IMR-90 (cell line): Measurements from ENCODE around the gene STX11. TPM values are rescaled to one million over a fixed set of nuclear protein-coding genes. Genes with fewer than 3 reads are reported as not detected.

Experiments used
- ATAC-seq: fragments of 200-7000 bp; cut with Tn5 transposase; 2 replicates; pipeline ENCODE4 v1.9.1; 2020; ENCODE audit warnings: low read depth, mild to moderate bottlenecking, moderate library complexity
- BruUV-seq: library from RNA; stranded (reverse); fragments of 400-500 nt; replicated peaks from 2 replicates; lab custom pipeline; 2021; lab: Mats Ljungman, UMichigan
- CTCF ChIA-PET: fragments of 300-600 bp; formaldehyde crosslinking; extraction: SDS; loops from one replicate; lab custom pipeline; 2021; ENCODE audit warnings: antibody characterized with exemption; lab: Yijun Ruan, JAX
- POLR2A ChIA-PET: fragments of 300-600 bp; sonication (Branson Sonifier 250); formaldehyde crosslinking; loops from one replicate; lab custom pipeline; 2022; ENCODE audit warnings: antibody characterized with exemption; ENCODE audit not compliant: unreplicated experiment; lab: Charles Lee
- DNase-seq: peaks from one replicate; pipeline ENCODE4 v3.0.0; 2013
- H2AFZ ChIP-seq: replicated peaks from 2 replicates; pipeline ENCODE3; 2013; ENCODE audit warnings: low read length, mild to moderate bottlenecking; ENCODE audit not compliant: poor library complexity
- H2AK5ac ChIP-seq: 2 replicates; pipeline ENCODE4 v1.6.1; 2013; ENCODE audit warnings: low read depth, low read length, inconsistent platforms
- H2AK9ac ChIP-seq: replicated peaks from 2 replicates; pipeline ENCODE3; 2013; ENCODE audit warnings: mild to moderate bottlenecking, low read depth, low read length, moderate library complexity; ENCODE audit not compliant: poor library complexity
- H2BK120ac ChIP-seq: 2 replicates; pipeline ENCODE4 v1.6.1; 2013; ENCODE audit warnings: low read depth, low read length, inconsistent platforms
- H2BK15ac ChIP-seq: 3 replicates; pipeline ENCODE4 v1.6.1; 2013; ENCODE audit warnings: low read depth, low read length, inconsistent platforms
- H2BK20ac ChIP-seq: 2 replicates; pipeline ENCODE4 v1.6.1; 2013; ENCODE audit warnings: low read depth, mild to moderate bottlenecking, inconsistent platforms, low read length, moderate library complexity
- H2BK5ac ChIP-seq: 2 replicates; pipeline ENCODE4 v1.6.1; 2013; ENCODE audit warnings: mild to moderate bottlenecking, low read depth, low read length, inconsistent platforms; ENCODE audit not compliant: poor library complexity, severe bottlenecking
- H3K14ac ChIP-seq: replicated peaks from 2 replicates; pipeline ENCODE4 v1.6.1; 2013; ENCODE audit warnings: low read depth, low read length, inconsistent platforms
- H3K18ac ChIP-seq: 2 replicates; pipeline ENCODE4 v1.6.1; 2013; ENCODE audit warnings: low read depth, low read length, control low read depth
- H3K23ac ChIP-seq: 2 replicates; pipeline ENCODE4 v1.6.1; 2013; ENCODE audit warnings: low read depth, low read length, inconsistent platforms
- H3K27ac ChIP-seq: 2 replicates; pipeline ENCODE4 v1.5.1; 2013; ENCODE audit warnings: mild to moderate bottlenecking, control low read depth, low read length; ENCODE audit not compliant: insufficient read depth
- H3K27me3 ChIP-seq: 2 replicates; pipeline ENCODE4 v1.6.1; 2013; ENCODE audit warnings: low read length; ENCODE audit not compliant: control insufficient read depth, insufficient read depth
- H3K36me3 ChIP-seq: 2 replicates; pipeline ENCODE4 v1.6.1; 2013; ENCODE audit warnings: low read length, mixed read lengths; ENCODE audit not compliant: control insufficient read depth, insufficient read depth
- H3K4ac ChIP-seq: 2 replicates; pipeline ENCODE4 v1.6.1; 2013; ENCODE audit warnings: low read depth, low read length, inconsistent platforms
- H3K4me1 ChIP-seq: 2 replicates; pipeline ENCODE4 v1.6.1; 2013; ENCODE audit warnings: low read length, mixed read lengths; ENCODE audit not compliant: control insufficient read depth, insufficient read depth
- H3K4me2 ChIP-seq: 2 replicates; pipeline ENCODE4 v1.6.1; 2013; ENCODE audit warnings: low read depth, mild to moderate bottlenecking, control low read depth, low read length, moderate library complexity
- H3K4me3 ChIP-seq: 2 replicates; pipeline ENCODE4 v1.5.1; 2013; ENCODE audit warnings: low read depth, mild to moderate bottlenecking, control low read depth, low read length, moderate library complexity; ENCODE audit not compliant: insufficient read depth
- H3K56ac ChIP-seq: 2 replicates; pipeline ENCODE4 v1.6.1; 2013; ENCODE audit warnings: low read length, inconsistent platforms; ENCODE audit not compliant: insufficient read depth; ENCODE audit errors: extremely low read depth
- H3K79me1 ChIP-seq, 2 experiments: 2 replicates each; pipeline ENCODE4 v1.6.1; 2013; ENCODE audit warnings: low read length in 2 of 2, inconsistent platforms in 1 of 2, low read depth in 1 of 2
- H3K9ac ChIP-seq: 2 replicates; pipeline ENCODE4 v1.6.1; 2013; ENCODE audit warnings: low read depth, low read length, control low read depth
- H3K9me1 ChIP-seq: 2 replicates; pipeline ENCODE4 v1.6.1; 2013; ENCODE audit warnings: low read length, inconsistent platforms; ENCODE audit not compliant: insufficient read depth
- H3K9me3 ChIP-seq: 2 replicates; pipeline ENCODE4 v1.6.1; 2013; ENCODE audit warnings: low read length; ENCODE audit not compliant: control insufficient read depth, insufficient read depth
- H4K20me1 ChIP-seq: 2 replicates; pipeline ENCODE4 v1.6.1; 2013; ENCODE audit warnings: low read length, inconsistent platforms; ENCODE audit not compliant: insufficient read depth
- H4K5ac ChIP-seq: 2 replicates; pipeline ENCODE4 v1.6.1; 2013; ENCODE audit warnings: mild to moderate bottlenecking, low read depth, low read length, control low read depth
- H4K8ac ChIP-seq, 2 experiments: 2 replicates each; pipeline ENCODE4 v1.6.1; 2013; ENCODE audit warnings: low read depth in 2 of 2, low read length in 2 of 2, control low read depth in 1 of 2, inconsistent platforms in 1 of 2
- H4K91ac ChIP-seq: 2 replicates; pipeline ENCODE4 v1.6.1; 2013; ENCODE audit warnings: low read depth, low read length, inconsistent platforms; ENCODE audit not compliant: insufficient read depth
- CEBPB ChIP-seq: IDR thresholded peaks from 2 replicates; pipeline ENCODE4 v1.6.1; 2012; ENCODE audit warnings: low read depth, low read length, improper control_type of control experiment
- RCOR1 ChIP-seq: IDR thresholded peaks from 2 replicates; pipeline ENCODE4 v1.6.1; 2012; ENCODE audit warnings: mild to moderate bottlenecking, low read length, improper control_type of control experiment; ENCODE audit not compliant: insufficient replicate concordance
- WGBS, 2 experiments: methylation state at CpG; one replicate each; pipeline versions ENCODE4 v1.1.5 to v1.1.7; 2013; ENCODE audit warnings: missing lambda C conversion rate in 2 of 2; ENCODE audit not compliant: insufficient read length in 1 of 2; ENCODE audit errors: extremely low coverage in 2 of 2; 5-methylcytosine and 5-hydroxymethylcytosine counted together
- dilution Hi-C: fragments of 300-500 bp; cut with HindIII; formaldehyde crosslinking; loops from one replicate; pipeline ENCODE4 v1.14.3; 2018; ENCODE audit warnings: low sequenced_read_pairs; ENCODE audit not compliant: unreplicated experiment
- in situ Hi-C: fragments of 300-500 bp; cut with MboI; formaldehyde crosslinking; loops from 3 replicates; pipeline ENCODE4 v1.14.3; 2019; ENCODE audit warnings: low sequenced_read_pairs, inconsistent platforms, mixed read lengths
- intact Hi-C: fragments of 100-400 bp; cut with micrococcal nuclease; formaldehyde crosslinking; loops from 2 replicates; pipeline ENCODE4 v1.10.0; 2022
- polyA plus RNA-seq, 3 experiments: library from polyadenylated mRNA; depleted of rRNA; stranded (reverse); fragments of >200 nt; gene quantifications; 2 replicates each; pipeline ENCODE4 v1.2.3, GENCODE V29; 2012; ENCODE audit warnings: low replicate concordance in 1 of 3
- total RNA-seq: library from RNA; depleted of rRNA; stranded (reverse); fragments of >200 nt; gene quantifications from 2 replicates; pipeline ENCODE4 v1.2.3, GENCODE V29; 2012

STX11 gene
- total and polyA plus RNA-seq, 2 of the 4 experiments (the other 2 are of a cell fraction) = 0.54 to 0.68 TPM

- intact Hi-C loops = no loop called here
Observed at GRCh38 chr6:144223686-144224085, 73.4 kb downstream of the STX11 start.

More at GRCh38 chr6:144223686-144224085, 73.4 kb downstream of the STX11 start:
- no peak overlapping the region for H3K27ac ChIP-seq
- POLR2A ChIA-PET = no interaction called here
- H3K9me3 ChIP-seq = no peaks in the 10 kb centered on the region
- no peak overlapping the region for H3K4me2 ChIP-seq
- H3K14ac ChIP-seq = no peak overlapping the region
- no peak overlapping the region for H3K9ac ChIP-seq
- TF ChIP-seq RCOR1 (no peak), CEBPB (no peak)
- no CpG with 5 or more reads among the region's 2 CpGs for WGBS, 2 experiments
- H3K79me1 ChIP-seq = no peaks in the 10 kb centered on the region
- H2BK20ac ChIP-seq = no peak overlapping the region
- no TSS peak for BruUV-seq
- no peak overlapping the region for H2AK9ac ChIP-seq
- no peaks in the 10 kb centered on the region for H3K36me3 ChIP-seq
- H2AFZ ChIP-seq = no peak overlapping the region
- H2BK120ac ChIP-seq = no peak overlapping the region
- H4K5ac ChIP-seq = no peak overlapping the region
- H3K56ac ChIP-seq = no peak overlapping the region
- H4K91ac ChIP-seq = no peak overlapping the region
- no peaks in the 10 kb centered on the region; the same call in 1 of the 2 replicates for H3K27me3 ChIP-seq
- H2BK15ac ChIP-seq = no peak overlapping the region
- no peak overlapping the region for H3K18ac ChIP-seq
- H3K4me3 ChIP-seq = no peak overlapping the region
- no peaks in the 10 kb centered on the region for H4K20me1 ChIP-seq
- CTCF ChIA-PET = no interaction called here
- DNase-seq = no peak
- no peaks in the 10 kb centered on the region for H3K9me1 ChIP-seq
- no peak overlapping the region for H3K4ac ChIP-seq
- in situ Hi-C loops = no loop called here
- H3K23ac ChIP-seq = no peak overlapping the region
- no peak overlapping the region for H4K8ac ChIP-seq
- no peak overlapping the region for H2BK5ac ChIP-seq
- dilution Hi-C loops = no loop called here
- H3K4me1 ChIP-seq = no peaks in the 10 kb centered on the region
- ATAC-seq = no peak
- H2AK5ac ChIP-seq = no peak overlapping the region
